GM18519 (cell line): ENCODE measurements around the gene PDSS1.

Source experiments
- ATAC-seq: cut with Tn5 transposase; IDR thresholded peaks from one replicate; pipeline ENCODE4 v1.9.1; 2021; ENCODE audit warnings: mild to moderate bottlenecking, moderate library complexity; ENCODE audit not compliant: unreplicated experiment, low FRiP score

Gene PDSS1

GRCh38 chr10:26790221-26790995, 92.9 kb downstream of the PDSS1 start:
- ATAC-seq, result no peak

- no peak for ATAC-seq
These were observed 95.4 kb downstream of the PDSS1 start for GRCh38 chr10:26792758-26793495.
